GM19397 (cell line): ENCODE measurements around the gene BRPF1.
A peak's percentile ranks its signal among the peaks of the same experiment; 100 is the strongest.

Experiments used
- ATAC-seq: cut with Tn5 transposase; IDR thresholded peaks from one replicate; pipeline ENCODE4 v1.9.1; 2021; ENCODE audit warnings: mild to moderate bottlenecking, moderate library complexity; ENCODE audit not compliant: unreplicated experiment

BRPF1 gene

GRCh38 chr3:9731206-9732079, at the start of gene BRPF1:
Gene BRPF1 (plus strand): TSS chr3:9731735. CDS start chr3:9734141, 2,406 bp downstream.
- peak; percentile 91 for ATAC-seq

- no peak for ATAC-seq
Observed at GRCh38 chr3:9682096-9682495, 49.4 kb upstream of the BRPF1 start.

GRCh38 chr3:9683426-9683825, 48.1 kb upstream of the BRPF1 start:
- ATAC-seq: no peak

- ATAC-seq: no peak
Observed at GRCh38 chr3:9685216-9686049, 46.1 kb upstream of the BRPF1 start.

- ATAC-seq: no peak
Observed at GRCh38 chr3:9686050-9686550, 45.4 kb upstream of the BRPF1 start.

- no peak for ATAC-seq
Observed at GRCh38 chr3:9686703-9687102, 44.8 kb upstream of the BRPF1 start.

- no peak for ATAC-seq
Observed at GRCh38 chr3:9687514-9687913, 44.0 kb upstream of the BRPF1 start.

GRCh38 chr3:9688961-9689360, 42.6 kb upstream of the BRPF1 start:
- ATAC-seq: no peak

- ATAC-seq: no peak
Observed at GRCh38 chr3:9689757-9690156, 41.8 kb upstream of the BRPF1 start.

- ATAC-seq: peak; percentile 98
Observed at GRCh38 chr3:9690451-9691450, 40.8 kb upstream of the BRPF1 start.

- no peak for ATAC-seq
Observed at GRCh38 chr3:9691636-9692035, 39.9 kb upstream of the BRPF1 start.

- no peak for ATAC-seq
Observed at GRCh38 chr3:9692416-9692815, 39.1 kb upstream of the BRPF1 start.

GRCh38 chr3:9695345-9695744, 36.2 kb upstream of the BRPF1 start:
- no peak for ATAC-seq

- ATAC-seq: no peak
Observed at GRCh38 chr3:9695746-9696145, 35.8 kb upstream of the BRPF1 start.

- no peak for ATAC-seq
Observed at GRCh38 chr3:9696480-9697220, 34.9 kb upstream of the BRPF1 start.

- ATAC-seq: no peak
Observed at GRCh38 chr3:9697892-9698291, 33.6 kb upstream of the BRPF1 start.

GRCh38 chr3:9698293-9698692, 33.2 kb upstream of the BRPF1 start:
- no peak for ATAC-seq

GRCh38 chr3:9700536-9700935, 31.0 kb upstream of the BRPF1 start:
- no peak for ATAC-seq

GRCh38 chr3:9701006-9701405, 30.5 kb upstream of the BRPF1 start:
- no peak for ATAC-seq

GRCh38 chr3:9701711-9702110, 29.8 kb upstream of the BRPF1 start:
- ATAC-seq: no peak
